ENCODE results near the gene MARK1. TPM values are rescaled to one million over a fixed set of nuclear protein-coding genes. Genes with fewer than 3 reads are reported as not detected.

Gene MARK1
- total RNA-seq, 2 experiments from 2014 or later = not detected

- POLR2A ChIA-PET = no interaction called here
- intact Hi-C loops (cut with DNase I, micrococcal nuclease) = no loop called here
- no peak overlapping the region for H3K4me3 Mint-ChIP-seq
- H3K4me1 Mint-ChIP-seq = no peaks in the 10 kb centered on the region
- DNase-seq = no peak
- H3K36me3 Mint-ChIP-seq (ENCODE audit: low read depth) = no peaks in the 10 kb centered on the region
- CTCF ChIA-PET = no interaction called here
- ATAC-seq = no peak
- peaks cover 14% of the 10 kb centered on the region for H3K27me3 Mint-ChIP-seq
- H3K27ac Mint-ChIP-seq = no peak overlapping the region
- no peaks in the 10 kb centered on the region for H3K9me3 Mint-ChIP-seq (ENCODE audit: low read depth)
Observed at GRCh38 chr1:220706480-220706879, 178.5 kb downstream of the MARK1 start.

GRCh38 chr1:220707160-220707559 lies 179.2 kb downstream of the MARK1 start:
- Mint-ChIP-seq H3K27me3 (peaks cover 10% of the 10 kb centered on the region), H3K4me1 (no peaks in the 10 kb centered on the region), H3K4me3 (no peak overlapping the region), H3K36me3 (ENCODE audit: low read depth) (no peaks in the 10 kb centered on the region), H3K9me3 (ENCODE audit: low read depth) (no peaks in the 10 kb centered on the region), H3K27ac (no peak overlapping the region)
- ChIA-PET POLR2A (no interaction called here), CTCF (interaction anchor here (0.8 kb wide), 1 partner anchor 26 kb away, joined by 3 read pairs; no protein-coding TSS in a partner anchor)
- ATAC-seq (no peak), DNase-seq (no peak)
- intact Hi-C loops (cut with DNase I, micrococcal nuclease) = no loop called here

- H3K4me1 Mint-ChIP-seq = no peaks in the 10 kb centered on the region
- no peaks in the 10 kb centered on the region for H3K36me3 Mint-ChIP-seq (ENCODE audit: low read depth)
- ATAC-seq (no peak), DNase-seq (no peak)
- ChIA-PET POLR2A (no interaction called here), CTCF (no interaction called here)
- no peak overlapping the region for H3K27ac Mint-ChIP-seq
- peaks cover 5% of the 10 kb centered on the region for H3K27me3 Mint-ChIP-seq
- no peaks in the 10 kb centered on the region for H3K9me3 Mint-ChIP-seq (ENCODE audit: low read depth)
- H3K4me3 Mint-ChIP-seq = no peak overlapping the region
- intact Hi-C loops (cut with DNase I, micrococcal nuclease) = no loop called here
Observed at GRCh38 chr1:220708244-220708643, 180.3 kb downstream of the MARK1 start.

- intact Hi-C loops (cut with DNase I, micrococcal nuclease) = no loop called here
- Mint-ChIP-seq H3K4me3 (no peak overlapping the region), H3K9me3 (ENCODE audit: low read depth) (no peaks in the 10 kb centered on the region), H3K36me3 (ENCODE audit: low read depth) (no peaks in the 10 kb centered on the region), H3K4me1 (no peaks in the 10 kb centered on the region), H3K27ac (no peak overlapping the region), H3K27me3 (peaks cover 6% of the 10 kb centered on the region)
- ChIA-PET POLR2A (no interaction called here), CTCF (interaction anchor here (0.6 kb wide), 2 partner anchors 72 to 236 kb away, joined by 3 read pairs; no protein-coding TSS in a partner anchor)
- DNase-seq = no peak
- ATAC-seq = no peak
Observed at GRCh38 chr1:220708936-220709801, 181.2 kb downstream of the MARK1 start.

GRCh38 chr1:220710333-220710732 lies 182.4 kb downstream of the MARK1 start:
- H3K4me1 Mint-ChIP-seq = no peaks in the 10 kb centered on the region
- no peak overlapping the region for H3K27ac Mint-ChIP-seq
- ChIA-PET POLR2A (no interaction called here), CTCF (interaction anchor here (0.6 to 1.4 kb wide), 2 partner anchors 15 to 19 kb away, joined by 3 to 4 read pairs; no protein-coding TSS in a partner anchor)
- peaks cover under 1% of the 10 kb centered on the region for H3K9me3 Mint-ChIP-seq (ENCODE audit: low read depth)
- no peak for ATAC-seq
- peaks cover 4% of the 10 kb centered on the region for H3K27me3 Mint-ChIP-seq
- no peak overlapping the region for H3K4me3 Mint-ChIP-seq
- no peak for DNase-seq
- intact Hi-C loops (cut with DNase I, micrococcal nuclease) = no loop called here
- H3K36me3 Mint-ChIP-seq (ENCODE audit: low read depth) = no peaks in the 10 kb centered on the region

GRCh38 chr1:220711056-220711809 lies 183.3 kb downstream of the MARK1 start:
- Mint-ChIP-seq H3K27me3 (peaks cover 3% of the 10 kb centered on the region), H3K27ac (no peak overlapping the region), H3K4me1 (no peaks in the 10 kb centered on the region), H3K36me3 (ENCODE audit: low read depth) (no peaks in the 10 kb centered on the region), H3K4me3 (no peak overlapping the region), H3K9me3 (ENCODE audit: low read depth) (peaks cover 7% of the 10 kb centered on the region)
- DNase-seq (no peak), ATAC-seq (no peak)
- intact Hi-C loops (cut with DNase I, micrococcal nuclease) = no loop called here
- POLR2A ChIA-PET = no interaction called here
- CTCF ChIA-PET = interaction anchor here (0.6 to 1.4 kb wide), 2 partner anchors 15 to 20 kb away, joined by 3 to 4 read pairs; no protein-coding TSS in a partner anchor

Other genes starting within 250 kb of the MARK1 start
- gene C1orf115, start 162.2 kb downstream of the MARK1 start, total RNA-seq = under 1 TPM; 0.63 to 0.78 TPM
- gene MTARC2, start 220.2 kb downstream of the MARK1 start, total RNA-seq = not detected

Data from activated CD4-positive, alpha-beta T cell treated with anti-CD3 and anti-CD28 coated beads for 36 hours (primary cell).